Stimulated activated CD8-positive, alpha-beta memory T cell treated with anti-CD3 and anti-CD28 coated beads, Interleukin-4, amount 100 ng/mL, for 24 hours (primary cell): ENCODE data around the gene PPP5C.
"Not testable (repeated sequence)": the region's sequence is repeated elsewhere in the genome, so short reads cannot be mapped to it uniquely, and the experiment has no call there.

ENCODE experiments used
- DNase-seq: peaks from one replicate; pipeline ENCODE4 v3.0.0-alpha.2; 2020; ENCODE audit warnings: low read depth

Gene PPP5C

GRCh38 chr19:46435689-46436088, 88.8 kb downstream of the PPP5C start:
- DNase-seq: not testable (repeated sequence)
